ENCODE results near the gene SPINK4.

- TF ChIP-seq CTCF (IDR thresholded peaks at IDR 0.05) (no peak), POLR2A (IDR thresholded peaks at IDR 0.05) (no peak)
Measured at GRCh38 chr9:33222031-33222430, 17.9 kb upstream of the SPINK4 start.

Data from uterus (tissue), 2 donors.